Body of pancreas (tissue), 4 donors: ENCODE measurements around the gene CNIH2.

Experiments used
- POLR2A ChIP-seq, 3 donors: fragments of 450-650 bp; IDR thresholded peaks; one replicate each; pipeline ENCODE4 v1.6.1; 2016; ENCODE audit warnings: antibody characterized with exemption in 3 of 3, mild to moderate bottlenecking in 2 of 3
- TF ChIP-seq, protein P1 (sequence below), 7 experiments: fragments of 450-650 bp in 4 of 7; fragments of 200-600 bp in 3 of 7; sonication (generic) in 3 of 7; IDR thresholded peaks; one replicate each; pipeline ENCODE4 v1.5.1; 2016 to 2019; ENCODE audit warnings: antibody characterized with exemption in 7 of 7

DNA sequence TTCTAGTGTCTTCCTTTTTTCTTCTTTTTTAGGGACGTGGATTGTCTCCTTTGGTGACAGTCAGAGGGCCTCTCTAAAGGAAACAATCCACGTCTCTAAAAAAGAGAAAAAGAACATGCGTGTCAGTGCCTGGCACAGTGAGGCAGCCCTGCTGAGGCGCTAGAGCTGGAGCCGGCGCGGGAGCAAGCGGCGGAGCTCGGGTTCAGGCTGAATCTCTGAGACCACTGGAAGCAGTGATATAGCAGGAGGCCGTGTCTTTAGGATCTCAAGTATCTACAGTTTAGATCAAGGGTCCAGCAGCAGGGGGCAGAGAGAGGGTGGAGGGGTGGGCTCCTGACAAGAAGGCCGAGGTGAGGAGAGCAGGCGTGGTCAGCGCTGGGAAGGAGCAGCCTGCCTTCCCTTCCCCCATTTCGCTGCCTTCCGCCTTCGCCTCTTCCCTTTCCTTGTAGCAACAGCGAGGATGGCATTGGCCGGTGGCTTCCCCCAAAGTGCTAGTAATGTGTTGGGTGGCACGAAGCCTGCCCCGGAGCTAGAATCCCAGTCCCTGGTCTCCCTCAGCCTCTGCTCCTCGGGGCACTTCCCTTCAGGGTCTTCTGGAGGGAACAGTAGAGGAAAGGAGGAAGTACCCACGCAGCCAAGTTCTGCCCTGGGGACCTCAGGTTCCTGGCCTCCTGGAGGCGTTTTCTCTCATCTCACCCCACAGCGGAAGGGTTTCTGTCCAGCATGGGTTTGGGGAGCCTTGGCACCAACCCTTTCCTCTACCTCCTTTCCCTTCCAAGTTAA lies 37.8 kb upstream of the CNIH2 start:
- TF ChIP-seq, protein P1, sequence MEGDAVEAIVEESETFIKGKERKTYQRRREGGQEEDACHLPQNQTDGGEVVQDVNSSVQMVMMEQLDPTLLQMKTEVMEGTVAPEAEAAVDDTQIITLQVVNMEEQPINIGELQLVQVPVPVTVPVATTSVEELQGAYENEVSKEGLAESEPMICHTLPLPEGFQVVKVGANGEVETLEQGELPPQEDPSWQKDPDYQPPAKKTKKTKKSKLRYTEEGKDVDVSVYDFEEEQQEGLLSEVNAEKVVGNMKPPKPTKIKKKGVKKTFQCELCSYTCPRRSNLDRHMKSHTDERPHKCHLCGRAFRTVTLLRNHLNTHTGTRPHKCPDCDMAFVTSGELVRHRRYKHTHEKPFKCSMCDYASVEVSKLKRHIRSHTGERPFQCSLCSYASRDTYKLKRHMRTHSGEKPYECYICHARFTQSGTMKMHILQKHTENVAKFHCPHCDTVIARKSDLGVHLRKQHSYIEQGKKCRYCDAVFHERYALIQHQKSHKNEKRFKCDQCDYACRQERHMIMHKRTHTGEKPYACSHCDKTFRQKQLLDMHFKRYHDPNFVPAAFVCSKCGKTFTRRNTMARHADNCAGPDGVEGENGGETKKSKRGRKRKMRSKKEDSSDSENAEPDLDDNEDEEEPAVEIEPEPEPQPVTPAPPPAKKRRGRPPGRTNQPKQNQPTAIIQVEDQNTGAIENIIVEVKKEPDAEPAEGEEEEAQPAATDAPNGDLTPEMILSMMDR (IDR thresholded peaks at IDR 0.05), result no peak
- TF ChIP-seq POLR2A (IDR thresholded peaks at IDR 0.05), result no peak
